ENCODE measurements around the gene MACO1. TPM values are rescaled to one million over a fixed set of nuclear protein-coding genes. Genes with fewer than 3 reads are reported as not detected.

The MACO1 gene
- polyA plus RNA-seq, 1 donor (not counting 4 experiments of a cell fraction or from before 2014, with no cell fraction given), result 8.1 TPM

DNA sequence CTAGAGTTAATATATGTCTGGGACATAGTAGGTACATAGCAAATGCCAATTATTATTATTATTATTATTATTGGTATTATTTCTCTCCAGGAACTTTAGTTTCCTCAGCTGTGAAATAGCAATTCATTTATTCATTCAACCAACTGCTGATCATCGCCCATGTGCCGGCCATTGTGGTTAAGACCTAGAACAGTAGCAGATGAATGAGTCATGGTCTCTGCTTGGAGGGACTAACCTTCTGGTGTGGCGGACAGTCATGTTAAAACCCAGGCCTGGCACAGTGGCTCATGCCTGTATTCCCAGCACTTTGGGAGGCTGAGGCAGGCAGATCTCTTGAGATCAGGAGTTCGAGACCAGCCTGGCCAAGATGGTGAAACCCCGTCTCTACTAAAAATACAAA lies 88.9 kb downstream of the MACO1 start:
- Histone ChIP-seq H3K27ac (ENCODE audit: control insufficient read depth, insufficient read depth, low read length) (no peak overlapping the region), H3K9ac (ENCODE audit: control insufficient read depth, extremely low read depth, insufficient read depth, low read length) (no peak overlapping the region), H3K36me3 (ENCODE audit: control insufficient read depth in 2 of 2, extremely low read depth in 1 of 2, insufficient read depth in 2 of 2, low read length in 2 of 2) (no peaks in the 10 kb centered on the region), H3K9me1 (ENCODE audit: control insufficient read depth, extremely low read depth, insufficient read depth, low read length) (no peaks in the 10 kb centered on the region), H3K4me2 (ENCODE audit: control insufficient read depth, extremely low read depth, insufficient read depth, low read depth, low read length) (no peak overlapping the region), H2AFZ (ENCODE audit: control insufficient read depth, low read length) (no peak overlapping the region), H3K27me3 (ENCODE audit: control insufficient read depth, extremely low read depth, insufficient read depth, low read length) (peaks cover 2% of the 10 kb centered on the region), H3K79me2 (ENCODE audit: control insufficient read depth, insufficient read depth, low read length) (no peaks in the 10 kb centered on the region), H4K20me1 (ENCODE audit: control insufficient read depth, extremely low read depth, insufficient read depth, low read length) (no peaks in the 10 kb centered on the region), H3K4me1 (ENCODE audit: control insufficient read depth, extremely low read depth, insufficient read depth, low read length) (no peaks in the 10 kb centered on the region), H3K9me3 (ENCODE audit: control insufficient read depth, low read depth, low read length) (no peaks in the 10 kb centered on the region), H3K4me3 (ENCODE audit: control insufficient read depth in 2 of 3, extremely low read depth in 1 of 3, insufficient read depth in 2 of 3, low read depth in 1 of 3, low read length in 3 of 3) (no peak overlapping the region)
- no peak for TF ChIP-seq EZH2 (IDR thresholded peaks at IDR 0.05; ENCODE audit: low read length)
- TF ChIP-seq, protein P1, sequence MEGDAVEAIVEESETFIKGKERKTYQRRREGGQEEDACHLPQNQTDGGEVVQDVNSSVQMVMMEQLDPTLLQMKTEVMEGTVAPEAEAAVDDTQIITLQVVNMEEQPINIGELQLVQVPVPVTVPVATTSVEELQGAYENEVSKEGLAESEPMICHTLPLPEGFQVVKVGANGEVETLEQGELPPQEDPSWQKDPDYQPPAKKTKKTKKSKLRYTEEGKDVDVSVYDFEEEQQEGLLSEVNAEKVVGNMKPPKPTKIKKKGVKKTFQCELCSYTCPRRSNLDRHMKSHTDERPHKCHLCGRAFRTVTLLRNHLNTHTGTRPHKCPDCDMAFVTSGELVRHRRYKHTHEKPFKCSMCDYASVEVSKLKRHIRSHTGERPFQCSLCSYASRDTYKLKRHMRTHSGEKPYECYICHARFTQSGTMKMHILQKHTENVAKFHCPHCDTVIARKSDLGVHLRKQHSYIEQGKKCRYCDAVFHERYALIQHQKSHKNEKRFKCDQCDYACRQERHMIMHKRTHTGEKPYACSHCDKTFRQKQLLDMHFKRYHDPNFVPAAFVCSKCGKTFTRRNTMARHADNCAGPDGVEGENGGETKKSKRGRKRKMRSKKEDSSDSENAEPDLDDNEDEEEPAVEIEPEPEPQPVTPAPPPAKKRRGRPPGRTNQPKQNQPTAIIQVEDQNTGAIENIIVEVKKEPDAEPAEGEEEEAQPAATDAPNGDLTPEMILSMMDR (optimal IDR thresholded peaks at IDR 0.05 in 1 of 3, IDR thresholded peaks at IDR 0.05 in 1 of 3, conservative IDR thresholded peaks at IDR 0.05 in 1 of 3; ENCODE audit: extremely low read depth in 1 of 3, insufficient read depth in 2 of 3, low read length in 3 of 3), result no peak
- dilution Hi-C loops (cut with MboI; ENCODE audit: extremely low pct_ligation_motif_present, low sequenced_read_pairs), result no loop called here
- no peak for FAIRE-seq
- no peak for DNase-seq (ENCODE audit: low read depth, low spot score)

DNA sequence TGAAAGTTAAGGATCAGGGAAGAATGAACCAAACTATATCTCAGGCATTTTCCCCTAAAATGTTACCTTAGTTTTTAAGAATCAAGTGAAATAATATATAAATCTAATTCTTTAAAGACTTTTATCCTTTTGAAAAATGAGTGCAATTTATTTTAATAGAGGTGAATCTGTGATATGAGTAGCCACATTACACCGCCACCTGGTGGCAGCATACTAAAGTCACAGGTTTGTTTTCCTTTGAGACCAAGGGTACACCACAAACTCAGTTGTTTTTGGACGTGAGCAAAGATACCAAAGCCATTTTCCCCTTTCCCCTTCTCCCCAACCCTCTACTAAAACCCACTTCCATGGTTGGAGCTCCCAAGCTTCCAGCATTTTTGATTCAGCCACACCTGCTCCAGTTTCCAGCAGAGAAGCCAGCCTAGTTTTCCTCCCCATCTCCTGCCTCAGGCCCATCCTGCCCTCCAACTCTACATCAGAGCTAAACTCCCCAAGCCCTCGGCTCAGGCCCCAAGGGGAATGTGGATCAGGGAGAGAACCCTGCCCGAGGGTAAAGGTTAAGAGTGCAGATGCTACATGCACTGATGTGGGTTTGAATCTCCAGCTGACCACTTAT lies 89.9 kb downstream of the MACO1 start:
- Histone ChIP-seq H3K27me3 (ENCODE audit: control insufficient read depth, extremely low read depth, insufficient read depth, low read length) (peaks cover 5% of the 10 kb centered on the region), H4K20me1 (ENCODE audit: control insufficient read depth, extremely low read depth, insufficient read depth, low read length) (no peaks in the 10 kb centered on the region), H3K36me3 (ENCODE audit: control insufficient read depth in 2 of 2, extremely low read depth in 1 of 2, insufficient read depth in 2 of 2, low read length in 2 of 2) (no peaks in the 10 kb centered on the region), H3K4me2 (ENCODE audit: control insufficient read depth, extremely low read depth, insufficient read depth, low read depth, low read length) (no peak overlapping the region), H3K9me1 (ENCODE audit: control insufficient read depth, extremely low read depth, insufficient read depth, low read length) (no peaks in the 10 kb centered on the region), H3K9ac (ENCODE audit: control insufficient read depth, extremely low read depth, insufficient read depth, low read length) (no peak overlapping the region), H3K4me3 (ENCODE audit: control insufficient read depth in 2 of 3, extremely low read depth in 1 of 3, insufficient read depth in 2 of 3, low read depth in 1 of 3, low read length in 3 of 3) (no peak overlapping the region), H3K4me1 (ENCODE audit: control insufficient read depth, extremely low read depth, insufficient read depth, low read length) (no peaks in the 10 kb centered on the region), H3K9me3 (ENCODE audit: control insufficient read depth, low read depth, low read length) (peaks cover 2% of the 10 kb centered on the region), H3K27ac (ENCODE audit: control insufficient read depth, insufficient read depth, low read length) (no peak overlapping the region), H2AFZ (ENCODE audit: control insufficient read depth, low read length) (no peak overlapping the region), H3K79me2 (ENCODE audit: control insufficient read depth, insufficient read depth, low read length) (no peaks in the 10 kb centered on the region)
- dilution Hi-C loops (cut with MboI; ENCODE audit: extremely low pct_ligation_motif_present, low sequenced_read_pairs), result no loop called here
- no peak for TF ChIP-seq EZH2 (IDR thresholded peaks at IDR 0.05; ENCODE audit: low read length)
- TF ChIP-seq, protein P1 (optimal IDR thresholded peaks at IDR 0.05 in 1 of 3, IDR thresholded peaks at IDR 0.05 in 1 of 3, conservative IDR thresholded peaks at IDR 0.05 in 1 of 3; ENCODE audit: extremely low read depth in 1 of 3, insufficient read depth in 2 of 3, low read length in 3 of 3), result peak; percentile 66 to 70 (median 69)
- FAIRE-seq (peak; percentile 26), DNase-seq (ENCODE audit: low read depth, low spot score) (no peak)
